Measurements from ENCODE around the gene S100A7A.

The S100A7A gene

DNA sequence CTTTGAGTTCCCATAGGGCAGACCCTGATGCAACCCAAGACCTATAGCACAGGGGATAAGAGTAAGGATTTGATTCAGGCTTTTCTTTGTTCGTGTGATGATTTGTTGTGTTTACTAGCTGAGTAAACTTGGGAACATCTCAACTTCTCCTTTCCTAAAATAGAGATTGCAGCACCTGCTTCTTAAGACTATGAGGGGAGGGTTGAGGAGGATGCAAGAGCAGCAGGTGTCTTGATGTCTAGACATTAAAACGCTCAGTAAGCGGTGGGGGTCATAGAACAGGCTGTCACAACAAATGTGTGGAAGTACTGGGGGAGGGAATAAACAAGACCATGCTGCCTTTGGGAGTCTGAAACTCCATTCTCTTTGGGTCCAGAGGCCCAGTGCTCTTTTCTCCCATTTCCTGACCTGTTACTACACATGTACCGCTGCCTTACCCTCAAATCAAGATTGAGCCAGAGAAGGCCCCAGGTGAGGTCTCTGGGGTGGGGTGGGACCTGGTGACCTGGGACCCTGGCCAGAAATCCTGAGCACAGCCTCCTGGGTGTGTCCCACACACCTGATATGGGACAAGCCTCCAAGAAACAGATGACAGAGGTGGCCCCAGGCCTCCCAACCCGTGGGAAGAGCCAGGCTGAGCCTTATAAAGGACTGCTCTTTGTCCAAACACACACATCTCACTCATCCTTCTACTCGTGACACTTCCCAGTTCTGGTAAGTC lies at the start of gene S100A7A:
Gene S100A7A, plus strand, starts transcription at position 671 of the 721 bp plus-strand sequence. CDS start 1,563 bp downstream, outside the sequence.
- DNase-seq = no peak

DNA sequence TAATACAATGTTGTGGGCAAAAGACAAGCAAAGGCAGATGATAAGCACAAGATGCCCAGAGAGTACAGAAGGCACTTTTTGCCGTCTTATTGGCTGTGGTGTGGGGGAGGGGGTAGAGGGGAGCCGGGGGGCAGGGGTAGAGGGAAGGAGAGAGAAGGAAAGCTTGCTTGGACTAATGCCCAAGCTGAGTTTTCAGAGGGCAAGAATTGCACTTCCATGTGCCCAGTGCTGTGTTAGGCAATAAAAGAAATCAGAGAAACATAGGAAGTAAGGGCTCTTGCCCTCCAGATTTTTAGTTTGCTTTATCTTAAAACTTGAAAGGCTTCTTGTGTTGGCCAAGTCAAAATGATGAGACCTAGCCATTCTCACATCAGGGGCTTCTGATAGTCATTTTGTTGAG lies 49.2 kb upstream of the S100A7A start:
- DNase-seq = no peak

DNA sequence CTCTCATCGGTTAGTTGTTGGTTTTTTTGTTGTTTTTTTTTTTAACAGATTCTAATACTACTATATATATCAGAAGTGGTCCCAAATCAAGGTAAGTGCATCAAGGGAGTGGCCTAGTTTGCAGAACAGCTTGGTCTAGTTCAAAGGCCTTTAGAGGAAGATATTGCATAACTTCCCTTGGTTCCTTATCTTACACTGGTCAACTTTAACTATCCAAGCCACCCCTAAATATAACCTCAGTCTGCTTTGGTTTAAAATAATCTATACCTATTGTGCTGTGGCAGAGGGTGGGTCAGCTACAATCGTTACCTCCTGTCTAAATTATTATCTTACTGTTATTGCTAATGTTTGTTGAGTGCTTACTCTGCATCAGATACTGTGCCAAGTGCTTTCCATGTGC lies 47.8 kb upstream of the S100A7A start:
- no peak for DNase-seq

DNA sequence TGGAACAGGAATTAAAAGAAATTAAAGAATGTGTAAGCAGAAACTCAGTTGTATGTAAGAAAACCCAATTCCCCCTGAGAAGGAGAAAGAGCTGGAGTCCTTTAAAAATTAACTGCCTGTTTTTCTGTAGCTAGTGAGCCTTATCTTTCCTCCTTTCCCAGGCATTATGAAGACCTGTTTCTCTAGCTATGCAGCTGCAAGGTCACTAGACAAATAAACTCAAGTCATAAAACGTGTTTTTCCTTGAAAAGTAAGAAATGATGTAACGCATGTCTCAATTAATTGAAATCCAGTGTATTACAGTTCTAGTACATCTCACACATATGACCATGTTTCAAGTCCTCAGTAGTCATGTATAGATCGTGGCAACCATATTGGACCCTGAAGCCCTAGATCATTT lies 46.2 kb upstream of the S100A7A start:
- DNase-seq = no peak

DNA sequence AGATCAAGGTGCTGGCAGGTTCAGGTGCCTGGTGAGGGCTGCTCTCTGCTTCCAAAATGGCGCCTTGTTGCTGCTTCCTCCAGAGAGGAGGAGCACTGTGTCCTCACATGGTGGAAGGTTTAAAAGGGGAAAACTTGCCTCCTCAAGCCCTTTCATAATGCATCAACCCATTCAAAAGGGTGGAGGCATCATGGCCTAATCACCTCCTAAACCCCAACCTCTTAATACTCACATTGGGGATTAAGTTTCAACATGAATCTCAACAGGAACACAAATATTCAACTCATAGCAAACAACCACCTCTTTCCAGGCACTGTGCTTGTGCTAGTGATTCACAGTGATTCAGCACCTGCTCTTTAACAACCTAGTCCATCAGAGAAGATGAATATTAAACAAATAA lies 45.1 kb upstream of the S100A7A start:
- DNase-seq = no peak

DNA sequence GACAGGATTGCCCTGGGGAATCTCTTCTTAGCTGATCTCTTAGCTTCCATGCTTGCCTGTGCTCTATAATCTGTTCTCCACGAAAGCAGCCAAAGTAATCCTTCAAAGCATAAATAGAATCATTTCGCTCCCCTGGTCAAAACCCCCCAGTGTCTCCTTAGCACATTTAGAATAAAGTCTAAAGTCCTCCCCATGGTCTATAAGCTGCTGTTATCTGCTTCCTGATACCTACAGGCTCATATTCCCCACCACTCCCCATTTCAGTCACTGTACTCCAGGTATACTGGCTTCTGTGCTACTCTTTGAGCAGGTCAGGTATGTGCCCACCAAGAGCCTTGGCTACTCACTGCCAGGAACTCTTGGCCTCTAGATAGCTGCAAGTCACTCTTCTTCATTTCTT lies 43.7 kb upstream of the S100A7A start:
- DNase-seq = no peak

DNA sequence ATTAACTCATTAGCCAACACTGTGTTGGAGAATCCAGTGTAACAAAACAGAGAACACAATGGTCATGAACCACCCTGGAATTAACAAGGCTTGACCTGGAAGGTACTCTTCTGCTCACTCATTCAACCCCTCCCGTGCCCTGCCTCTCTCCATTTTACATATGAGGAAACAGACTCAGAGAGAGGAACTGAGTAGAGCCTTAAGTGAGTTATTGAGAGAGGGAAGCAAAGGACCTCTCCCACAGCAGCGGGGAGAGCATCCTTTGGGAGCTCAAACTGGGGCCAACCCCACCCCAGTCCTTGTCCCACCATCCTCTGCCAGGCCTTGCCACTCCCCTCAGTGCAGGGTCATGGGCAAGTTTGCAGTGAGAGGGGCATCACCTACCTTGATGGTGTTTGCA lies 42.2 kb upstream of the S100A7A start:
- DNase-seq = no peak

DNA sequence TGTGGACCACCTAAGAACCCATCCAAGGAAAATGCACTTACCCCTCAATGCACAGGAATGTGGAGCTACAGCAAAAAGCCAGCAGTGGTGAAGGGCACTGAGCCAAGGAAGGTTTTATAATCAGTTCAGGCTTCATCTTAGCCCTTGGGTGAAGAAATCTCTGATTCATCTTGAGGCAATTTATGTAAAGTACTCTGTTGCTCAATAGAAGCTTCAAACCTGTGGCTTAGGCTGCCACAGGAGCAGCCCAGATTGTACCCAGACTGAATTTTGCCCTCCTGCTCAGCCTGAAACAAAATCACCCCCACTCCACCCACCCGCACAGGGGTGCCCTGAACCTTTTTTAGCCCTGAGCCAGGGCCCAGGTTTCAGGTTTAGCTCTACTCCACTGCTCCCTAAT lies 40.8 kb upstream of the S100A7A start, which contains the start of gene S100A12:
Gene S100A12, minus strand, starts transcription at position 111 of the 400 bp plus-strand sequence. CDS start 1,029 bp downstream, outside the sequence.
- DNase-seq = no peak

DNA sequence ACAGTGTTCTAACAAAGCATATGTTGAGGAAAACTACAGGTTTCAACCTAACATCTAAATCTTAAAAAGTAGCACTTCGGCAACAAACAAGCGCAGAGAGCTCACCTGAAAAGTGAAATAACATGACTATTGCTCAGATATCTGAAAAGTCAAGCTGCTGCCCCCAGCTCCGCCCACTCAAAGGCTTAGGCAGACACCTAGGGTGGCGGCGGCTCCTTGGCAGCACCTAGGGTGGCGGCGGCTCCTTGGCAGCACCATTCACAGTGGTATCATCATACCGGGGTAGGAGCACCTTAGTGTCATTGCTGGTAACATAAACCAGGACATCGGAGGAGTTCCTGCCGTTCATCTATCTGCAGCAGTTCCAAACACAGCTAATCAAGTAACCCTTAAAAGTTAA lies 36.7 kb upstream of the S100A7A start:
- DNase-seq = no peak

DNA sequence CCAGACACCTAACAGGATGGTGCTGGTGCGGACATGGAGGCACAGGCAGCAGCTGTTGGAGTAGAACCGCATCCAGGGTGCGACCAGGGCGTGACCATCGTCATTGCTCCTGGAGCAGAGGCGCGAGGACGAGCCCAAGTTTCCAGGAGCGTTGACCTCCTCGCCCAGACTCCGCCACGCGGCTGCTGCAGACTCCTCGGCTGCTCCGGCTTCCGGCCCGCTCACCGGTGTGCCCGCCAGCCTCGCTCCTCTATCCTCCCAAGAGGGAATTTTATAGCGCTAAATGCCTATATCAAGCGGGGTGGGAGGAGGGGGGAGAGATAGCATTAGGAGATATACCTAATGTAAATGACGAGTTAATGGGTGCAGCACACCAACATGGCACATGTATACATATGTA lies 35.6 kb upstream of the S100A7A start:
- no peak for DNase-seq

DNA sequence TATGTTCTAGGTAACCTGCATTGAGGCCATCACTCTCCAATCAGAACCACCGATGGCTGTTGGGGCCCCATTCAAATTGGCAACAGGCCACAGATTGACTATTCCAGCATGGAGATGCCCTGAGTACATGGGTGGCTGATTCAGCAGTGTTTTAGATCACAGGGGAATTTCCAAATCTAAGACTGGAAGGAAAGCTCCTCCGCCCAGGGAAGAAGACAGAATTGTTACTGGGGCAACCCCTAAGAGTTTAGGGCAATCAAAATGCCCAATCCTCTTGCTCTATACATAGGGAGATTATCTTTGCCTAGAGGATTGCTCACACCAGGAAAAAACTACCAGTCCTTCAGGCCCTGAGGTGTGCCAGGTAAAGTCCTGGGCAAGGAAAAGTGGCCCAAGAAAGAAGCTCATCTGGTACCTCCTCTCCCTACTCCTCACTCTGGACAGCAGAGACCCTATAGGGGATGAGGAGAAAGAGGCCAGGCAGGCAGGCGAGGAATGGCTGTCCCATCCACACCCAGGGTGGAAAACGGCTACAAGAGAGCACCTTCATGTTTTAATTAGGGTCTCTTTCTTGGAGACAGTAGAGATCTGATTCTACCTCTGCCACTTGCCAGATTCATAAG lies 31.3 kb upstream of the S100A7A start:
- no peak for DNase-seq

DNA sequence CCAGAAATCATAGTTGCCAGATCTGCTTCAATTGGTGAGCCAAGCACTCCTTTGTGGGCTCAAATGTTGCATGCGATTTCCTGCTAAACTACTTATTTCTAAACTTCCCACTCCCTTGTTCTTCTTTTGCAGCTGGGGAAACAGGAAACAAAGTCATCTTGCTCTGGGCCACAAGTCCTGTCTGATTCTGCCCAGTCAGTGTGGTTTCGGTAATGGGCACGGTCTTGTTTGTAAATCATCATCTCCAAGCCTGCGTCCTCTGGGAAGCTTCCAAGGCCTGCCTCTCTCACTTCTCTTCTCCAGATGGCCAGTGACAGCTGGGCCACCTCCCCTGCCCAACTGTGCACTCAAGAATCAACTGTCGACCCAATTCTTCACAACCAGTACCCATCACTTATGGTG lies 29.8 kb upstream of the S100A7A start:
- DNase-seq = no peak

DNA sequence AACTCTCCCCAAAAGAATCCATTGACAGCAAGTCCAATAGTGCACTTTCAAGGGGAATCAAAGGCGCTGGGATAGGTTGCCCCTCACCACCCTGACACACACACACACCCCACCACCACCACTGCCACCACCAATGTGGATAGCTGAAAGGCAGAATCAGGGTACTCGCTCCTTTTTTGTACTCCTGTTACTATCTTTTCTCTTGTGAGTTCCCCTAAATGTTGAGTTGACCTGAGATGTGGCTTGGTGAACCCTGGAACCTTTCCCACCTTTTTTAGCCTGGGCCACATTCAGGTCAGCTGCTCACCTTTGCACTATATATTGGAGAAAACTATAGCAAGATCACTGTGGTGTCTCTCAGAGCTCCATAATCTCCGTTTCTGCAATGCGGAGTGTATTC lies 29.3 kb upstream of the S100A7A start:
- no peak for DNase-seq

DNA sequence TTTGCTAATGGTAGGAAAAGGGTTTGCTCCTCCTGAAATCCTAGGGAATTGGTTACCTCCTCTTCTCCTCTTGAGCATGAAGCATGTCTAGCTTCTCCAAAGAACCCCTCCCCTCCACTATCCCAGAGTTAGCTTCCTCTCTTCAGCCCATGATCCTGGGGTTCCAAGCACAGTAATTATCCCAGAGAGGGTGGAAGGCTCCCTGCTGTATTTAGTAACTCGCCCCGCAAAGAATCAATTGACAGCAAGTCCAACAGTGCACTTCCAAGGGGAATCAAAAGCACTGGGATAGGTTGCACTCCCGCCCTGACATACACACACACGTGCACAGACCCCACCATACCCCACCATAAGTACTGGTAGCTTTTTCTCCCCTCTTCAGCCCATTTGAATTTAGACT lies 28.5 kb upstream of the S100A7A start:
- no peak for DNase-seq

DNA sequence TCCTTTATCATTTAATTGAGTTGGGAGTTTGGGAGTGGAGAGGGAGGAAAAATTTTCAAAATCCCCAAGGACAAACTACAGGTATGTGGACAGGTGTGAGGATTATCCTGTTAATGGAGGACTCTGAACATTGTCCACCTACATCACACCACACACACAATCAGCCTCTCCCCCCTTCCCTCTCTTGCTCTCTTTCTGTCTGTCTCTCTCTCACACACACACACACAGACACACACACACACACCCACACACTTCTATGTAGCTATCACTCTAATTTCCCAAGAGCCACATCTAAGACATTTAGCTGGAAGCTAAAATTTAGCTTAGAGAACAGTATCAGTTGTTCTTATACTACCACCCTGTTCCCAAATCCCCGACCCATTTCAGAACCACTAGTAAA lies 26.9 kb upstream of the S100A7A start:
- no peak for DNase-seq

DNA sequence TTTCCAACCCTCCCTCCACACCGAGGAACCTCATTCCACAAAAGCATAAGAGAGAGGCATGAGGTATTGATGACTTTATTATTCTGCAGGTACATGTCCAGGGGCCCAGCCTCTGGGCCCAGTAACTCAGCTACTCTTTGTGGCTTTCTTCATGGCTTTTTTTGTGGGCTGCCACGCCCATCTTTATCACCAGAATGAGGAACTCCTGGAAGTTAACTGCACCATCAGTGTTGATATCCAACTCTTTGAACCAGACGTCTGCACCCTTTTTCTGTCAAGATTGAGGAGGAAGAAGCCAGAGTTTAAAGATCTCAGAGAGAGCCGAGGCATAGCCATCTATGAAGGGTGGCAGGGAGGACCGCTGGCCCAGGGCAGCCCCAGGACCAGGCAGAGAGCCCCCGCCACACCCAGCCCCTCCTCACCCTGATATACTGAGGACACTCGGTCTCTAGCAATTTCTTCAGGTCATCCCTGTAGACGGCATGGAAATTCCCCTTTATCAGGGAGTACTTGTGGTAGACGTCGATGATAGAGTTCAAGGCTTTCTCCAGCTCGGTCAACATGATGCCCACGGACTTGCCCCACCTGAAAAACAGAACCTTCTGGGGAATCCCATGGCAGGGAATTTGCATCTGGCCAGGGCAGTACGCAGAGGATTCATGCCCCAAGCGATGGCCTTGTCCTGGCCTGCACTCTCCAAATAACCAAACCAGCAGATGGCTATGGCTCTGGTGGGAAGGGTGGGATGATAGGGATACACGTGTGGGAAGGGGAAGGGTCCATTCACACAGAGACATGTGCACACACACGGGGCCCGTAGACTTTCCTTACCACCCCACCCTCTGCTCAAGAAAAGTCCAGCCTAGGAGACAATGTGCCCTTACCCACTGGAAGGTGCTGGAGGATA lies 26.1 kb upstream of the S100A7A start:
- no peak for DNase-seq

DNA sequence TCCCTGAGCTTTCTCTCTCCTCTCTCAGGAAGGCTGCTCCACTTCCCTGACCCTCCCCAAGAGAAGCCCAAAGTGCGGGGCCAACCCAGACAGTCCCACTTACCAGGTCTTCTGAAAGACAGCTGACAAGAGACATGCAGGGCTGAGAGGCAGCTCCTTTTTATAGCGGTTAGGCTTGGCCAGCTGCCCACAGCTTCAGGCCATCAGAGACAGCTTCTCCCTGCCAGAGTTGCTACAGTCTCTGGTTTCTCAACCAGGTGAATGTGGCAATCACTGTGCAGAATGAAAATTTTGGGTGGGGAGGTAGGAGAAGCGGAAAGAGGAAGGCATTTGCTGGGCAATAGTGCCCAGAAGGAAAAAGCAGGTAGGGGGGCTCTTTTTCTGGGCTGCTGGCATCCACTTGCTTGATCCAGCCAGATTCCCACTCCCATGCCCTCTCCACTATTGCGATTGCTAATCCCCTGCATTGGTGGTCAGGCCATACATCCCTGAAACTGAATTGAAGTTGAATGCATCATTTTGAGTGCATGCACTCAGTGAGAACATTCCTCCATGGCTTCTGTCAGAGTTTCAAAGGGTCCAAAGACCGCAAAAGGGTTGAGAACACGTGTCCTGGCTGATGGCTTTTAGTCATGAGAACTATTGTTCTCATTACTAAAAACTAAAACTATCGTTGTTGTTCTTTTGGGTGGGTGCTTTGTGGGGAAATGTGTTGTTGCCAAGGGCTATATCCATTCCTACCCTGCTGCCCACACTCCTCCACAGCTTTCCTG lies 25.2 kb upstream of the S100A7A start, which contains the start of gene S100A8:
Gene S100A8, minus strand, starts transcription at position 136 of the 773 bp plus-strand sequence. CDS start 538 bp downstream, outside the sequence.
- no peak for DNase-seq

DNA sequence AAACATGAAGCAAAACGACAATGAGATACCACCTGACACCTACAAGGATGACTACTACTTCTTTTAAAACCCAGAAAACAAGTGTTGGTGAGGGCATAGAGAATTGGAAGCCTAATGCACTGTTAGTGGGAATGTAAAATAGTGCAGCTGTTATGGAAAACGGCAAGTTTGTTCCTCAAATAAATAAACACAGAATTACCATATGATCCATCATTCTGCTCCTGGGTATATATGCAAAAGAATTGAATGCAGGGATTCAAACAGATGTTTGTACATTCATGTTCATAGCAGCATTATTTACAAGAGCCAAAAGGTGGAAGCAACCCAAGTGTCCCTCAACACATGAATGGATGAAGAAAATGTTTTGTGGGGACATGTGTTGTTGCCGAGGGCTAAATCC lies 24.1 kb upstream of the S100A7A start:
- no peak for DNase-seq

DNA sequence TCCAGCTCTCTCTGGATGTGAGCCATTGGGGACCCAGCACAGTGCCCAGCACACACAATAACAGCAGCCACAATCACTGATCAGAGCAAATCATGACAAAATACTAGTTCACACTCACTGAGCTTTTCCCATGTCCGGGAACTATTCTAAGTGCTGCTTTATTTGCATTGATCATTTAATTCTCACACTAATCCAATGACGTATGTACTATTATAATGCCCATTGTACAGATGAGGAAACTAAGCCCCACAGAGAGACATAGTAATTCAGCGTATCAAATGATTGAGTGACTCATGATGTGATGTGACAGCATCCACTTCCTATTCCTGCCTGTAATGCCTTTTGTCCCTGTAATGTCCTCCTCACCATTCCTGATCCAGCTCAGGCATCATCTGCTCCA lies 23.5 kb upstream of the S100A7A start:
- DNase-seq = no peak

DNA sequence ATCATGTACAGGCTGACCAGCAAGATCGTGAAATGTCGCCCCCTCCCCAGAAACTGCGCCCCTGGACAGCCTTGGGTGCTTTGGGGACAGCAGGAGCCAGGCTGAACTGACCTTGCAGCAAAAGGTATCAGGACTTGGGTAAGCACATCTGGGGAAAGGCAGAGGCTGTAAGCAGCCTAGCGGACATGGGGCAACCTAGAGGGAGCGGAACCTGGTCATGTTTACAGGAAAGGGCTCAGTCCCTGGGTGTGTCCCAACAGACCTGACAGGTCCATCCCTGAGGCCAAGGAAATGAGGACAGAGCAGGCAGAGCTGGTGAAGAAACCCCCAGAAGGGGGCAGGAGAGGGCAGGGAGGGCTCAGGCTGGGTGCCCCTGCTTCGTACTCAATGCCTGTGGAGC lies 22.4 kb upstream of the S100A7A start:
- DNase-seq = no peak

DNA sequence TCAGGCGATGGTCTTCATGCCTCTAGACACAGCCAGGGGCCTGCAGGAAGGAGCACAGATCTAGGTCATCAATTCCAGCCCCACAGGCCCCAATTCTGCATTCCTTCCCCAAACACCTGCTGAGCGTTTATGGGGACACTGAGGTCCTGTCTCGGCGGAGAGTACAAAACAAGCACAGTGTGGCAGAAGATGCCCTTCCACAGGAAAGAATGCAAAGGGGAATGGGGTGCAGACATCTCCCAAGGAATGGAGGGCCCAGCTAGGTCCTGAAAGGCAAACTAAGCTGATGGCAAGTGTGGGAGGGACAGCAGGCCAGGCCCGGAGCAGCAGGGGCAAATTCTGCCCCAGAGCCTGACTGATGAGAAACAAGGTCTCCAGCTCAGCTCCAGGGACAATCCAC lies 21.9 kb upstream of the S100A7A start:
- DNase-seq = no peak

DNA sequence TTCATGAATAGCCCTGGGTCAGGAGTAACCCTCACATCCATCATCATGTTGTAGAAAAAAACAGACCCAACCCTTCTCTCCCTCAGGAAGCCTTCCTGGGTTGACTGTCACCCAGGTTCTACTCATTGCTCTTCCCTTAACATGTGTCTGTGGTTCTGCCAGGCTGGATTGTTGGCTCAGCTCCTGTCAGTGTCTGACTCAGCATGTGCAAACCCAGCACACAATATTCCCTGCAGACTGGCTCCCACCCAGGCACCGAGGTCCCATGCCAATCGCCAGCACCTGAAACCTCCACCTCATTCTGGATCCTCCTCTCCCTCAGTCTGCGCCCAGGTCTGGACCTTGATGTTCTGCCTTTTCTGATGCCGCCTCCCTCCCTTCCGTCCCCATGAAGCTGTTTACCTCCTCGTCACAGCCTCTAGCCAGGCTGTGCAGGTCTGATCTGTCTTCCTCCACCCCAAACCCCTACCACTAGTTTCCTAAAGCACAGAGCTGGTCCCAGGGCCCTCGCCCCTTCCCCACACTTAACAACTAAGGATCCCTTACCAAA lies 21.1 kb upstream of the S100A7A start:
- no peak for DNase-seq
